HG03354 (cell line): ENCODE results near the gene SYNE3.
"Not testable (repeated sequence)": the region's sequence is repeated elsewhere in the genome, so short reads cannot be mapped to it uniquely, and the experiment has no call there.

Experiments
- ATAC-seq: cut with Tn5 transposase; IDR thresholded peaks from one replicate; pipeline ENCODE4 v1.9.1; 2021; ENCODE audit warnings: mild to moderate bottlenecking; ENCODE audit not compliant: unreplicated experiment, poor library complexity, severe bottlenecking

Gene SYNE3

GRCh38 chr14:95525999-95526398 lies 9.5 kb upstream of the SYNE3 start:
- ATAC-seq, result no peak

DNA sequence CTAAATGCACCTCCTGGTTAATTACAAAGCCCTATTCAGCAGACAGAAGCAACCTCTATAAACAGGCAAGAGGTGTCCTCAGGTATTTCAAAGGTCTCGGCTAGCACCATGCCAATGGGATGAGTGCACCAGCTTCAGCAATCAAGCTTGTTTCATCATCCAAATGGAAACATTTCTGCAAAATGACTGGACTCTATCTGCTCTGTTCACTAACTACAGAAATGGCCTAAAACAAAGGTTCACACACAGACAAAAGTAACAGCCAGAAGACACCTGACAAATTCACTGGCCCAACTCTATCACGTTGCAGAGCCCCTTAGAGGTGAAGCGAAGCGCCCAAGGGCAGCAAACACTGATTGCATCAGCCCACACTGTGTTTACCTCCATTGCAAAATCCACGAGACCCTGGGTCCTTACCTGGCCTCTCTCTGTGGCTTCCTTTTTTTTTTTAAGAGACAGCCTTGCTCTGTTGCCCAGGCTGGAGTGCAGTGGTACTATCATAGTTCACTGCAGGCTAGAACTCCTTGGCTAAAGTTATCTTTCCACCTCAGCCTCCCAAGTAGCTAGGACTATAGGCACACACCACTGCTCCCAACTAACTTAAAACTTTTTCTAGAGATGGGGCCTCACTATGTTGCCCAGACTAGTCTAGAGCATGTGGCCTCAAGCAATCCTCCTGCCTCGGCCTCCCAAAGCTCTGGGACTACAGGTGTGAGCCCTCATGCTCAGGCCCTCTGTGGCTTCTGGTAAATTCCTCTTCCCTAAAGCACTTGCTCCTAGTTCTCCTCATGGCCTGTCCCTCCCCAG lies 8.5 kb upstream of the SYNE3 start:
- ATAC-seq, result no peak

DNA sequence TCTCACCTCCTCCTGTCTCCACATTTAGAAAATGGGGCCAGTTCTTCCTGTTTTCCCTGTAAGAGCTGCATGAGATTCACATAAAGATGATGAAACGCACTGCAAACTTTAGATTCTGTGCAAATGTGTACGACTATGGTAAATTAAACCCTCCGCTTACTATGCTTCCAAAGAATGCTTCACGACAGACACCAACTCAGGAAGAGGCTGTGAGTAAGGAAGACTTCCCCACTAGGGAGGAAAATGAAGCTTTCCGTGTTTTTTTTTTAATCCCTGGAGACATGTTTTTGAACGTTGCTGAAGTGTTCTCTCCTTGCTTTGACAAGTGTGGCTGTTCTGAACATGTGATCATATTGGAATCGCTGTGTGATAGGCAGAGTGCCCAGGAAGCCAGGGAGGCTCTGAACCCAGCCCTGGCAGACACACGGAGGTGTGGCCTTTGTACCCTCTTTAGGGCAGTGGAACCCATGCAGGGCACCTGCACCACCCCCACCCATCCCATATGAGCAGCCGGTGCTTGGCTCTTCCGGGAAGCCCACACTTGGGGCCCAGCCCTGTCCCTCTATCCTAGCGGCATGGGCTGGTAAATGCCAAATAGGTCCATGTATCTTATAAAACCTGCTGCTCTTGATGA lies 7.5 kb upstream of the SYNE3 start:
- ATAC-seq, result no peak

DNA sequence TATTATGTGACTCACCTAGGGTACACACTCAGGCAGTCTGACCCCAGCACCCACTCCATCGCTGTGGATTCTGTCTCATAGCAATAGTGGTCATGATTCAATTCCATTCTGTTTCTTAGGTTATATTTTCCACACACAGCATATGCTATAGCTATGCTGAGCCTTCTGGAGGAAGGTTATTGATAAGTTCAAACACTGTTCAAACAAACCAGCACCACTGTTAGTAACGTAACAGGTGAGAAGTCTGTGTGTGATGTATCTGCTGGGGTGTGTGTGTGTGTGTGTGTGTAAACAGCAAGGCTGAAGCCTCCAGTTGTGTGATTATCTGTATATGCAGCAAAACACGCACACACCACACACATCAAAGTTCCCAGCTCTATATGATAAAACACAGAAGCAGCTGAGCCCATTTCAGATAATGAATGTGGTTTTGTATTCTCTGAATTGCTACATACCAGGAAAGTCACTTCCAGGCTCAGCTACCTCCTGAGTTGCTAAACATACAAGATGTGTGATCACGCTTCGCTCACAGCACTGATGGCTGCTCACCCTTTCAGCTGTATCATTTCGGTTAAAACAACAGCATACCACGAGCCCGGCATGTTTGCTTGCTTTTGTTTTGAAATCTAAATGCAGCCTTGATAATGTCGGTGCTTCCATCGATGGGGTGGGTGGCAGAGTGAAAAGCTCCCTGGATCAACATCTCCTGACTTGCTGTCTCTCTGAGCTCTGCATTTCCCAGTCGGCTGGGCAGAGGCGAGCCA lies 6.8 kb upstream of the SYNE3 start:
- ATAC-seq, result no peak

- ATAC-seq, result no peak
Observed at GRCh38 chr14:95522556-95522955, 6.1 kb upstream of the SYNE3 start.

DNA sequence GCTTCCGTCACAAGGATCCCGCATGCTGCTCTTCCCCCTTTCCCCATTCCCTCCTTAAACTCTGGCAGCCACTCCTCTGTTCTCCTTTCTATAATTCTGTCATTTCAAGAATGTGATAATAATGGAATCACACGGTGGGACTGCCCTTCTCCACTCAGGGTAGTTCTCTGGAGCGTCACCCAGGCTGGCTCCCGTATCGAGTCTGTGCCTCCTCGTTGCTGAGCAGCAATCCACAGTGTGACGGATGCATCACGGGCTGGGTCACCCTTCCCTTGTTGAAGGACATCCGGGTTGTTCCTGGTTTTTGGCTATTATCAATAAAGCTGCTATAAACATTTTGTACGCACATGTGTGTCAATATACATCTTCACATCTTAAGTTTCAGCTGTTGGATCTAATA lies 5.7 kb upstream of the SYNE3 start:
- ATAC-seq, result no peak

DNA sequence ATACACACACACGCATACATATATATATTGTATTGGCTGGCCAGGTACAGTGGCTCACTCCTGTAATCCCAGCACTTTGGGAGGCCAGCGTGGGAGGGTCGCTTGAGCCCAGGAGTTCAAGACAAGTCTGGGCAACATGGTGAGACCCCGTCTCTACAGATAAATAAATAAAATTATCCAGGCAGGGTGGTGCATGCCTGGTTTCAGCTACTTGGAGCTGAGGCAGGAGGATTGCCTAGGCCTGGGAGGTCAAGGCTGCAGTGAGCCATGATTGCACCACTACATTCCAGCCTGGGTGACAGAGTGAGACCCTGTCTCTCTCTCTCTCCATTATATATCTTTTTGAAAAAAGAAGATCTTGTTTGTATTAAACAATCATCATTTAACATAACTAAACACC lies 4.6 kb upstream of the SYNE3 start:
- no peak for ATAC-seq

- no peak for ATAC-seq
Observed at GRCh38 chr14:95520346-95520745, 3.9 kb upstream of the SYNE3 start.

DNA sequence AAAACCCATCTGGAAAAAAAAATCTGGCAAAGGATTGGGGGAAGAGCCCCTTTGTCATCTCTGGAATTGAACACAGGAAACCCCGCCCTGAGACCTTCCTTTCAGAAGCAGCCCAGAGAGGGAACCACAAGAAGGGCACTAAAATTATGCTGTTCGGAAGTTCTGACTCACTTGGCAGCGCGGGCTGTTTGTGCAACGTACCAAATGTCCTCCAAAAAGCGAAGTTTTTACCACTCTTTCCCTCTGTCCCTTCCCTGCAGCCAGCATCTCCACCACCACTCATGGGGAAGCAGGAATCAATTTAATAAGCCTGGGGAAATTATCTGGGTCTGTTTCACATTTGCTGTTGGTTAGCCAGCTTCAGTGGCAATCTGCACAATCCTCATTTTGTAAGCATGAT lies 3.2 kb upstream of the SYNE3 start:
- no peak for ATAC-seq

GRCh38 chr14:95518045-95518751 lies 1.7 kb upstream of the SYNE3 start:
- ATAC-seq, result peak; percentile 24

- ATAC-seq, result peak; percentile 87
Observed at GRCh38 chr14:95515596-95516552, 576 bp downstream of the SYNE3 start.

- ATAC-seq, result no peak
Observed at GRCh38 chr14:95515080-95515489, 1.4 kb downstream of the SYNE3 start.

- no peak for ATAC-seq
Observed at GRCh38 chr14:95514131-95515079, 2.0 kb downstream of the SYNE3 start.

DNA sequence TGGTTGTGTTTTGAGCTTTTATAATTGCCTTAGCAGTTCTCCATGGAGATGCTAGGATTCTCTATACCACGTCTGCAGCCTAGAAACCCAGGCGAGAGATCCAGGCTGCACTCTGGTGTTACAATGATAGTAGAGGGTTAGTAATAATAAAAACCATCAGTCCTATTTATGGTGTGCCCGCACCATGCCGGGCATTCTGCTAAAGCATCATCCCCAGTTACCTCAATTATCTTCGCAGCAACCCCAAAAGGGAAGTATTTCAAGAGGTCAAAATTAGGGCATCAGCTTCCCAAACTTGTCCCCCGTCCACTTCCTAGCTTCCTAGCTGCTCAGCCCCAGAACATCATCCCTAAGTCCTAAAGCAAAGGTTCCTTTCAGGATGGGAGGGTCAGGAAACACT lies 3.2 kb downstream of the SYNE3 start:
- no peak for ATAC-seq

GRCh38 chr14:95511687-95512086 lies 4.8 kb downstream of the SYNE3 start:
- no peak for ATAC-seq

DNA sequence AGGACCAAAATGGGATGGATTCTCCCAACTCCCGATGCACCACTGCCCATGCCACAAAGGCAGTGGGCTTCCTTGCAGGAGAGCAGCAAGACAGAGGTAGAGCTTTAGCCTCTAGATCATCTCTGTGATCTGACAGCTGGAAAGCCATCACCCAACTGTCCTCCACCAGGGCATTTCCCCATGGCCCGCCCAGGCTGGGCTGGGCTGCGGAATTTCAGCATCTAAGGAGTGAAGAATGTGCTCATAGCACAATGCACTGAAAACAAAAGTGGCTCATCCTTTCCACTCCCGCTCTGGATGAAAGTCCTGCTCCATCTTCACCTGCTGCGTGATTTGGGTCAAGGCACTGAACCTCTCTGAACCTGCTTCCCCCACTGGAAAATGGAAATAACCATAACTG lies 5.6 kb downstream of the SYNE3 start:
- ATAC-seq, result no peak

DNA sequence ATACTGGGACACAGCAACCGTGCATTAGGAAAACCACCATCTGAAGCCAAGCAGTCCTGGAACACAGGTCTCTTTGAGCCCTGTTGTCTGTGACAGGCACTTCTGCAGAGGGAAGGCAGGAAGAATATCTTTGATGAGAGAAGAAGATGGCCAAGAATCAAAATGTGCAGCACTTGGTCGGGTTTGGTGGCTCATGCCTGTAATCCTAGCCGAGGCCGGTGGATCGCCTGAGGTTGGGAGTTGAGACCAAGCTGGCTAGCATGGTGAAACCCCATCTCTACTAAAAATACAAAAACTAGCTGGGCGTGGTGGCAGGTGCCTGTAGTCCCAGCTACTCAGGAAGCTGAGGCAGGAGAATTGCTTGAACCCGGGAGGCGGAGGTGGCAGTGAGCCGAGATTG lies 6.1 kb downstream of the SYNE3 start:
- ATAC-seq, result not testable (repeated sequence)

DNA sequence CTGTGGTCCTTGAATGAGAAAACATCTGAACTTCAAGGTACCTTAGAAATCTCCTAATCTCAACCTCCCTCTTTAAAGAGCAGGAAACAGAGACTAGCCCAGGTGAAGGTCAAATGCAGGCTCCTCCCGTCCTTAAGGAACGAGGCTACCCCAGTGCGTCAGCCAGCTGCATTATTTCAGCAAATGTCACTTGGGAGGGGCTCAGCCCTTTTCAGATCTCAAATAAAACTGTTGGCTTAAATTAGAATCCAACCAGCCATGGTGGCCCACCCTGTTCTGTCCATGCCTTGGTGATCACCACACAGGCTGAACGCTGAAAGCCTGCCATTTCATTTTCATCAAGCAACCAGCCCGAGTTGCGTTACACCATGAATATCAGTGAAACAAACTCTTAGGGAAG lies 7.0 kb downstream of the SYNE3 start:
- ATAC-seq, result no peak
